ENCODE measurements around the gene SUPT4H1.

Gene SUPT4H1

DNA sequence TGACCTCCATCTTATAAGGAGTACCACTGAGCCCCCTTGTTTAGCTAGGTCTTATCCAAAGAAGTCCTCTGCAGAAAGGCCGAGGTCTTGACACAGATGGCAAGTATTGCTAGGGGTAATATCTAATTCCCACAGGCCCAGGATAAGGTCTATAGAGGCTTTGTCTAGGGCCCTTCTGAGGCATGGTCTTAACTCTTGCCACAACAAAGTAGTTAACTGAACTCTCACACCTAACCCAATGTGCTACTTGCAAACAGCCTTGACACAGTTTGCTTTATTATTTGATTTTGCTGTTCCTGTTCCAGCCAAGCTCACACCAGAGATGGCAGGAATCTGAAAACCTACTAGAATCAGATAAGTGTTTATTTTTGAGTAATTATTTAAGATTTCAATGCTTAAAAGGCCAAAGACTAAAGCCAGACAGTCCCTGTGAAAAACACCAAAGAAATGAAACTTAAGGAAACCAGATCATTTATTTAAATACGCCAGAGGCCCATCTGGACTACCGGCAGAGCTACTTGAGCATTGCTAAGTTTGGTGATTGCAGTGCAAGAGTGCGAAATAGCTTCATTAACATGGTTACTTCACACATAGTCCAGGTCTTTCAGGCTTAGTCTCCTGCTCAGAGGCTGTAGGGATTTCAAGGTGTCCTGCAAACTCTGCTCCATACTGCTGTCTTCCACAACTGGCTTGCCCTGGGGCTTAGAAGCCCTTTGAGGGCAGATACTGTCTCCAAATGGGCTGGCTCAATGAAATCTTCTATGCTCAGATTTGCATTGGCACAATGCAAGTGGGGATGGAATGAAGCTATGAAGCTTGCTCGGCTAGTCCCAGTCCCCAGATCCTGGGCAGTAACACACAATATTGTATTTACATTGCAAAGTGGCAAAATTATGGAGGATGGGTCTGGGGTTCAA is 28.5 kb upstream of the SUPT4H1 start:
- DNase-seq, result no peak

GRCh38 chr17:58379511-58379824 is 27.5 kb upstream of the SUPT4H1 start:
- no peak for DNase-seq

DNA sequence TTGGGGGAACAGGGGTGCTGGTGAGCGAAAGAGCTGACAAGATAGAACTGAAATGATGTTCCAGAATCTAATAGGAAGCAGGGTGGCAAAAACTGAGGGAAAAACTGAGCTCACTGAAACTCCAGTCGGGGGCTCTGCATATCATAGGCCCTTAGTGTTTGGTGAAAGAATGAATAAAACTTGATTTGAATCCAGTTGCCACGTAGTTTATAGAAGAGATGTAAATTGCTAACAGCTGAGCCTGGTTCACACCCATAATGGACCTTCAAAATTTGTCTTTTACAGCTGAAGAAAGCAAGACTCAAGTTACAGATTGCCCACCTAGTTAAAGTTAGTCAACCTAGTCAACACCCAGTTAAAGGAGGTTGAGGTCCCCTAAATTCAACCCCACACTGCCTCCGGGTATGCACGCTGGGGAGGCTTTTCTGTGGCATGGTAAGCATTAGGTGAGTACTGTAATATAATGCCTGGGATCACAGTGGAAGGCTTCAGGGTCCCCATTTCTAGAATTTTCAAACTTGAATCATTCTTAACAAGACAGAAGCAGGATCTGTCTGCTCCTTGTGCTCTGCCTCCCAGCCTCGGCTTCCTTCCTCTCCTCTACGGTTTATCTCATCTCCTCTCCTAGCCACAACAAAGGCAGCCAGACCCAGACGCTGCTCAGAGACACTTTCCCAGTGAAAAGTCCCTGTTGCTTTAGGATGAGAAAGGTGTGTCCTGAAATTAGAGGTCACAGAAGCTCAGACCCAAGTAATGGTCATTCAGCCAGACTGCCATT is 26.9 kb upstream of the SUPT4H1 start:
- DNase-seq, result no peak

GRCh38 chr17:58377661-58378060 is 25.7 kb upstream of the SUPT4H1 start:
- no peak for DNase-seq

DNA sequence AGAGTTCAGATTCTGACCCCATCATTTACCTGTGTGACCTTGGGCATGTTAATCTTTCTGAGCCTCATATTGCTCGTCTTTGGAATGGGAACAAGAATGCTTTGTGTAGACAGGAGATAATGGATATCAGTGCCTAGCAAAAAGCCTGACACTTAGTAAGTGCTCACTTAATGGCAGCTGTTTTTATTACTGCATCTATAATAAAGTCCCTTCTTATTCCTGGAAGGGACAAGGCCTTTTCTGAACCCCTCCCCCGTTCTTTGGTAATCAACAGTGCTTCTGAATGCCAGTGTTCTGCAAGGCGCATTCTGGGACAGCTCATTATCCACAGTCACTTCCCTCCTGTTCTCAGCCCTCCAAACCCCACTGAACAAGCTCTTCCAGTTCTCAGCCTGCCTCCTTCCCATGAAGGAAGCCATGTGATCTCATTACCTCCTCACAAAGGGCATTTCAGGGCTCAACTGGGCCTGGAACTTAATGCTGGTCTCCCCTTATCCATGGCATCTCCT is 25.1 kb upstream of the SUPT4H1 start:
- DNase-seq, result no peak

GRCh38 chr17:58376472-58377000 is 24.5 kb upstream of the SUPT4H1 start:
- no peak for DNase-seq

- no peak for DNase-seq
These were observed 23.8 kb upstream of the SUPT4H1 start for GRCh38 chr17:58375811-58376210.

DNA sequence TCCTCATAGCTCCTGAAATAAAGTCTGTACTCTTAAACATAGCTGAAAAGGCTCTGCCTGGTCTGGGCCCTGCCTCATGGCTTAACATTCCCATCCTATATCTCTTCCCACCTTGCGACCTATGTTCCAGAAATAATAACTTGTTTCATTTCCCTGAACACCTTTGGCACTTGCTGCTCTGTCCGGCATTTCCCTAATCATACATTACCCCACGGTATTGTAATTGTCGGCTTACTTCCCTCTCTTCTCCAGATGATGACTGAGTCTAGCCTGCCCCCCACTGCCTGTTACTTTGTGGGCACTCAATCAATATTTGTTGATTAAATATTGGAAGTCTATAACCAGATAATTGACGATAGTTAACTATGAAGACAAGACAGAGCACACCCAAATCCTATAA is 23.3 kb upstream of the SUPT4H1 start:
- DNase-seq, result no peak

GRCh38 chr17:58373923-58374322 is 21.9 kb upstream of the SUPT4H1 start:
- DNase-seq, result no peak

- no peak for DNase-seq
These were observed 21.0 kb upstream of the SUPT4H1 start for GRCh38 chr17:58373003-58373402.

DNA sequence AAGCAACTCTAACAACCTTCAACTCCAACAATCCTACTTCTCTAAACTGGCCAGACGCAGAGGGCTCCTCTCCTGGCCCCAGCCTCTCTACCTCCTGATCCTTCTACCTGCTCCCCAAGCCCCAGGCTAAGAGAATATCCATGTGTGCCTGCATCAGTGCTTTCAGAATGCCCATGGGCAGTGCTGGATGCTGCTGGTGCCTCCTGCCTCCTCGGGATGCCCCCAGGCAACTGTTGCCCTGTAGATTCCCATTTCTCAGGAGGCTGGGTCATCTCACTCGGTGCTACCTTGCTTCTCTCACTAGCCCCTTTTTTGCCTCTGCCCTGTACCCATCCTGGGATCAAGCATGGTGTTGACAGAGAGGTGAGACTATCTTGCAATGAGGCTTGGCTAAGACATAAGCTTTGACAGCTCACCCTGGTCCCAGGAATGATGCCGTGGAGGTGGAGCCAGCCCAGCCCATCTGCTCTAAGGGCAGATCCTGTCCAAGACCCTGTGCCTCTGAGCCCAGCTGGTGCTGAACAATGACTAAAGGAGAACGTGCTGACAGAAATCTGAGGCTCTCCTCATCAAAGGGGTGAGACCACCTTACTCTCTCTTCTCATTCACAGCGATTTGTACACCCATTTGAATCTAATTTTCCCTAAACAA is 19.4 kb upstream of the SUPT4H1 start:
- no peak for DNase-seq

DNA sequence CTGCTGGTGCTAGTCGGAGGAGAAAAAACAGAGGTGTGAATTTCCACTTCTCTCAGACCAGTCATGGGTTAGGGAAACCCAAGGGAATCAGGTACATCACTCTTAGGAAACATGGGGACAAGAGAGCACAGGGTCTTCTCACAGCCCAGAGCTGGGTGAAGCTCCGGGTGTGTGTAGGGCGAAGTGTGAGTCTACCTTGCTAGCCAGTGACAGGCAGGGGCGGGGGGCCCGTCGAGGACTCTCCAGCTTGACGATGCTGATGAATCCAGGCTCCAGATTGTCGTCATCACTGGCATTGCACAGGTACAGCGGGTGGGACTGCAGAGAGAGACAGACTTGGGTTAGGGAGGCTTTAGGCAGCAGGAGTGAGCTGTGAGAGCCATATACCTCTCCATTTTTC is 18.7 kb upstream of the SUPT4H1 start:
- no peak for DNase-seq

GRCh38 chr17:58370309-58370708 is 18.3 kb upstream of the SUPT4H1 start:
- no peak for DNase-seq

DNA sequence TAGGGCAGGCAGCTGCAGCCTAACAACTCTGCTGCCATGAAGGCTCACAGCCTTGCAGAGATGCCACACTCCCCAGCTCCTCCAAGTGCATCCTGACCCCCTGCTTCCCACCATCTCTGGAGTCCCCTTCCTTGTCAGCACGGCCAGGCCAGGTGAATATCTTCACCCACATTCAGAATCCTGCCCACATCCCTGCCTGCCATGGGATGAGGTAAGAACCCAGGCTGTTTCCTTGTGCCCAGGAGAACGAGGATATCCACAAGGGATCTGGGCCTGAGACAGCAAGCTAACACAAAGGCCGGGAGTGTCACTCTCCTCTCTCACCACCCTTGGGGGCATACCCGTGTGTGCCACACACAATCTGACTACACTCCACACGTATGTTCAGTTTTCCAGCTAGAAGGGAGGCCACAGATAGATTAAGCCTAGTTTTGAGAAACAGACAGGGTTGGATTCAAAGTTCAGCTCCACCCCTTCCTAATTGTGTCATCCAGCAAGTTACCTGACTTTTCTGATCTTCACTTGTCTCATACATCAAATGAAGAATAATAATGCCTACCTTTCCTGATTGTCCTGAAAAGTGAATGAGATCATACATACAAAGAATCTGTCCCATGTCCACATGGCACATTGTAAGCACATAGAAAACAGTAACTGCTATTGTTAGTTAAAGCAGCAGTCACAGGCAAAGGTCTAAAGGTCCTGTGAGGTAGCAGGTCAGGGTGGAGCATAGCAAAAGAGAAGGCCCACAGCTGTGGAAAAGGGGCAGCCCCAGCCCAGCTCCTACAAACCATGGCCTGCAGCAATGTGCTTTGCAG is 17.4 kb upstream of the SUPT4H1 start:
- DNase-seq, result no peak

- DNase-seq, result no peak
These were observed 16.8 kb upstream of the SUPT4H1 start for GRCh38 chr17:58368860-58369213.

DNA sequence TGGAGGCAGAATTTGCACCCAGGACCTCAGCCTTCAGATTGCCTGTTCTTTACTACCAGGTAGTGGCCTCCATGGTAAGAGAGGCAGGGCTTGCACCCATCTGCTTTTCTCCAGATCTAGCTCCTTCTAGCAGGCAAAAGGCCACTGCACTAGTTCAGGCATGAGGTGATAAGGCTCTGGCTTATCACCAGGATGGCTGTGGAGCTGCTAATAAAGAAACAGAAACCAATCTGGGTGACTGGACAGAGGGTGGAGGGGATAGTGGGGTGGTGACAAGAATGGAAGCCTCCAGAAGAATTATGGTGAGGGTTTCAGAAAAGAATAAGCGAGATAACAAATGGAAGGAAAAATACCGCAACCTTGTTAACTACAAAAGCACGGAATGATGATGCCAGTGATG is 15.5 kb upstream of the SUPT4H1 start:
- no peak for DNase-seq

- no peak for DNase-seq
These were observed 14.1 kb upstream of the SUPT4H1 start for GRCh38 chr17:58365980-58366595.

DNA sequence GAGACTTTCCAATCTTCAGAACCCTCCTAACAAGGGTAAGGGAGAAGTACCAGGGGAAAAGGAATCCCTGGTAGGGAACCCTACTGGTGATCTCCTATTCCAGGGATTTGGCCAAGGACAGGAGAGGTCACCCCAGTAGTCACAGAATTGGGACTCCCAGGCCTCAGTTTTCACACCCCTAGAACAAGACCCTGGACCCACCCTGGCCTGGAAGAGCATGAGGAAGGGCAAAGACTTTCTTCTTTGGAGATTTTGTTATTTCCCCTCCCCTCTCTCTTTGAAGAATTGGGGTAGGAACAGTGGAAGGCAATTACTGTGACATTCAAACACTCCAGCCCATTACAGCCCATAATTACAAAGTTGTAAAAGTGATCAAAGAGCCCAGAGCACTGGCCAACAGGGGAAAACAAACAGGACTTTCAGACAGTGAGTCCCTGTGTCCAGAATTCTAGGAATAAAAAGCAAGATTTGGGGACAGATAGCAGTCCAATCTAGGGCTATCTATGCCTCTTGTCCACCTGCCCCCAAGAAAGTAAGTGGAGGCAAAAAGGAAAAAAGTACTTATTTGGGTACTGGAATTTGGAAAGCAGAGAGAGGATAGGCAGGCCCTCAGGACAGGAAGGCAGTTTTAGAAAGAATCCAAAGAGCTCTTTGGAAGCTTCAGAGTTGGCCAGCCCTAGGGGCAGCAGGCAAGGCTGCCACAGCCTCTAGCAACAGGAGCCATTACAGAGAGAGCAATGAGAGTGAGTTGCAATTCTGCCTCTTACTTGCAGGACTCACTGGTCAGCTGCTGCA is 13.4 kb upstream of the SUPT4H1 start:
- DNase-seq, result no peak

- DNase-seq, result no peak
These were observed 12.4 kb upstream of the SUPT4H1 start for GRCh38 chr17:58364270-58364942.

DNA sequence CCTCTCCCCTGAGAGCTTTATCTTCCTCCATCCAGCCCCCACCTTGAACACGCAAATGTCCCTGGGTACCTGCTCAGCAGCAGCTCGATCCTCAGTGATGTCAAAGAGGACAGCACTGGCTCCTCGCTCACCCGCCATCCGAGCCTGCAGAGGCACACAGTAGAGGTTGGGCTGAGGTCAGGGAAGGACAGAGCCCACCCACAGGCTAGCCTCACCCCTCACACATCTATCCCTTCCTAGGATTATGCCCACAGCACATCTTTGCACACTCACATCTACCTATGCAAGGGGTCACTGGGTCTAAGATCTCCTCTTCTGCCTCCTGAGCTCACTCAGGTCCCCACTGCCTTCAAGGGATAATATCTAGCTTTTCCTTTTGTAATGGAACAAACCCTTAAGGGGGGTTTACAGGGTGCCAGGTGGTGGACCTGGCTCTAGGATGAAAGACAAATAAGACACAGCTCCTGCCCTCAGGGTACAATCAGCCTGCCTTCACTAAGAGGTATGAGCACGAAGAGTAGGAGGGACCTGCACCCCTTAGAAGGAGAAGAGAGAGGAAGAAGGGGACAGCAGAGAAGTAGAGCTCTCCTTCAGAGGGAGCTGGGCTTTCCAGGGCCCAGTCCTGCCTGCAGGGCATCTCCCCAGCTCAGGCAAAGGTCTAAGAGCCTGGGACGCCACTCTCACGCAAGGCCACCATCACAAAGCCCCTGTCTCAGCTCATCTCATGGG is 11.6 kb upstream of the SUPT4H1 start:
- no peak for DNase-seq
